Measurements from ENCODE around the gene WAC.
"Not testable (repeated sequence)": the region's sequence is repeated elsewhere in the genome, so short reads cannot be mapped to it uniquely, and the experiment has no call there.

The WAC gene

GRCh38 chr10:28570598-28570997, 37.7 kb downstream of the WAC start:
- H3K4me1 ChIP-seq = peaks cover 4% of the 10 kb centered on the region
- no peaks in the 10 kb centered on the region for H3K36me3 ChIP-seq (ENCODE audit: control insufficient read depth, insufficient read depth, low read length)
- no peak for TF ChIP-seq CTCF (IDR thresholded peaks at IDR 0.05)
- no peak overlapping the region for H2AFZ ChIP-seq
- H3K27ac ChIP-seq = no peak overlapping the region
- no peak overlapping the region for H3K9ac ChIP-seq
- no peaks in the 10 kb centered on the region for H3K27me3 ChIP-seq (ENCODE audit: control insufficient read depth, insufficient read depth, low read length)
- no peaks in the 10 kb centered on the region for H3K9me3 ChIP-seq (ENCODE audit: control insufficient read depth, low read length)
- H3K79me2 ChIP-seq = peaks cover 49% of the 10 kb centered on the region
- H3K4me2 ChIP-seq (ENCODE audit: low read length) = no peak overlapping the region
- no peak overlapping the region for H3K4me3 ChIP-seq (ENCODE audit: low read depth, low read length)

GRCh38 chr10:28571265-28571664, 38.3 kb downstream of the WAC start:
- H3K4me1 ChIP-seq = peaks cover 4% of the 10 kb centered on the region
- H3K36me3 ChIP-seq (ENCODE audit: control insufficient read depth, insufficient read depth, low read length) = no peaks in the 10 kb centered on the region
- H3K27me3 ChIP-seq (ENCODE audit: control insufficient read depth, insufficient read depth, low read length) = no peaks in the 10 kb centered on the region
- H2AFZ ChIP-seq = no peak overlapping the region
- H3K9ac ChIP-seq = no peak overlapping the region
- H3K27ac ChIP-seq = no peak overlapping the region
- H3K4me3 ChIP-seq (ENCODE audit: low read depth, low read length) = no peak overlapping the region
- no peaks in the 10 kb centered on the region for H3K9me3 ChIP-seq (ENCODE audit: control insufficient read depth, low read length)
- H3K4me2 ChIP-seq (ENCODE audit: low read length) = no peak overlapping the region
- TF ChIP-seq CTCF (IDR thresholded peaks at IDR 0.05) = no peak
- peaks cover 51% of the 10 kb centered on the region for H3K79me2 ChIP-seq

GRCh38 chr10:28574214-28574613, 41.3 kb downstream of the WAC start:
- not testable (repeated sequence) for H3K27me3 ChIP-seq (ENCODE audit: control insufficient read depth, insufficient read depth, low read length); H3K9me3 ChIP-seq (ENCODE audit: control insufficient read depth, low read length); H3K9ac ChIP-seq; H2AFZ ChIP-seq; H3K4me3 ChIP-seq (ENCODE audit: low read depth, low read length); H3K36me3 ChIP-seq (ENCODE audit: control insufficient read depth, insufficient read depth, low read length); H3K4me1 ChIP-seq; H3K4me2 ChIP-seq (ENCODE audit: low read length); H3K27ac ChIP-seq
- H3K79me2 ChIP-seq = peaks cover 50% of the 10 kb centered on the region

- Histone ChIP-seq H3K36me3 (ENCODE audit: control insufficient read depth, insufficient read depth, low read length) (no peaks in the 10 kb centered on the region), H3K4me1 (peaks cover 4% of the 10 kb centered on the region), H3K27ac (no peak overlapping the region), H3K9me3 (ENCODE audit: control insufficient read depth, low read length) (no peaks in the 10 kb centered on the region), H3K27me3 (ENCODE audit: control insufficient read depth, insufficient read depth, low read length) (no peaks in the 10 kb centered on the region), H3K4me2 (ENCODE audit: low read length) (no peak overlapping the region), H3K79me2 (peaks cover 53% of the 10 kb centered on the region), H3K9ac (no peak overlapping the region), H3K4me3 (ENCODE audit: low read depth, low read length) (no peak overlapping the region), H2AFZ (no peak overlapping the region)
- no peak for TF ChIP-seq CTCF (IDR thresholded peaks at IDR 0.05)
These were observed 42.9 kb downstream of the WAC start for GRCh38 chr10:28575852-28576251.

GRCh38 chr10:28577506-28577905, 44.6 kb downstream of the WAC start:
- TF ChIP-seq CTCF (IDR thresholded peaks at IDR 0.05) = no peak
- Histone ChIP-seq H3K36me3 (ENCODE audit: control insufficient read depth, insufficient read depth, low read length) (no peaks in the 10 kb centered on the region), H3K4me1 (peaks cover 4% of the 10 kb centered on the region)

More at GRCh38 chr10:28577506-28577905, 44.6 kb downstream of the WAC start:
- H2AFZ ChIP-seq = no peak overlapping the region
- H3K27me3 ChIP-seq (ENCODE audit: control insufficient read depth, insufficient read depth, low read length) = no peaks in the 10 kb centered on the region
- peaks cover 62% of the 10 kb centered on the region for H3K79me2 ChIP-seq
- no peak overlapping the region for H3K4me3 ChIP-seq (ENCODE audit: low read depth, low read length)
- no peak overlapping the region for H3K4me2 ChIP-seq (ENCODE audit: low read length)
- H3K27ac ChIP-seq = no peak overlapping the region
- no peak overlapping the region for H3K9ac ChIP-seq
- H3K9me3 ChIP-seq (ENCODE audit: control insufficient read depth, low read length) = no peaks in the 10 kb centered on the region

Measured in parathyroid adenoma (tissue), 2 donors.